ENCODE results near the gene TRERF1.

TRERF1 gene

DNA sequence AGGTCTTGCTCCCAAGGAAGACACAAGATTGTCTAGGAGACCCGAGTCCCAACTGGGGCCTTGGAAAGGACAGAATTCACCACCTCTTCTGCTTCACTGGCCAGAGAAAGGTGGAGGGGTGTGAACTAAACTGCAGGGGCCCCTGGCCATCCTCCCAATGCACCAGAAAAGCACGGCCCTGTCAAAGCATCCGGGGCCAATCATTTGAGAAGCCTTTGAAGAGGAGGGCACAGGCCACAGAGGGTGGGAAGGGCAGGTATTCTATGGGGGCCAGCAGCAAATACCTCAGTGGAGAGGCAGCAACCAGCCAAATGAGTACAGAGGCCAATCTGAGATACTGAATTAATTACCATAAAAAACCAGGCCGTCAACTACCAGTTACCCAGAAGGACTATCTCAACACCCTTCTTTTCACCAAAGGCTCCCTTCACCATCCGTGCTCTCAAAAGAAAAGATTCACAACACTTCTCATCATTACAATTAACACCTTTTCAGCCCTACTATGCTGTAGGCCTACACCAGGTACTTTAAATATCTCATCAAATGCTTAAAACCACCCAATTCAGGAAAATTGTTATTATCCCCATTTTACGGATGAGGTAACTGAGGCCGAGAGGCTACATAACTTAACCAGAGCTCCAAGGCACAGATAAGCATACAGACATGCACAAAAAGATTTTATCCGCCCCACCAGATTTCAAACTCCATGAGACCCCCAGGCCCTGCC, 50.7 kb downstream of the TRERF1 start:
- DNase-seq (ENCODE audit: insufficient read length, low spot score): no peak
- no peak for FAIRE-seq

DNA sequence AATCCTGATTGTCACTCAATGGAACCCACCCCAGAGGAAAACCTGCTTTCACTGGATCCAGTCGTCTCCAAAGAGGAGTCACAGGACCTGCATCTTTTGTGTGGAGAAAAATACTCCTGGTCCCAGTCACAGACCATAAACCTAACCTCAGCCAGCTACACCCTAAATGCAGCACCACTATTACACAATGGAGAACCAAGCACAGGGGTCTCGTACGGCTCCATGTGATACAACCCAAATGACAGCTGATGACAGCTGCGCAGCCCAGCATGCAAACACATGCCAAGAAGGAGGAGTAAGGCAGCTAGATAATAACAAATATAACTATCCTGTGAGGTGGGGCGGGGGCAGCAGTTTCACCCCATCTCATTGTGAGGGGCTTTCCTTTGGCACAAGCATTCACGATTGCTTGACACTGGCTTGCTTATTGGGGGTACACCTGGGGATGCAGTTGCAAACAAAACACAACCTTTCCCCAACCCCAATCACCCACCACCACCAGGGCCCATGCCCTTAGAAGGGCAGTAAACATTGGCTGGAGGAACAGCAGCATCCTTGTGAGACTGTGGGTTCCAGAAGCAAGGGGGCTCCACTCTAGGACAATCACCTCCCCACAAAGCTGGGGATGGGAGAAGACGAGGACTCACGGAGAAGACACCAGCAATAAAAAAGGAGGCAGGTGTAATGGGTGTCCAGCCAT, 51.5 kb downstream of the TRERF1 start:
- no peak for FAIRE-seq

DNA sequence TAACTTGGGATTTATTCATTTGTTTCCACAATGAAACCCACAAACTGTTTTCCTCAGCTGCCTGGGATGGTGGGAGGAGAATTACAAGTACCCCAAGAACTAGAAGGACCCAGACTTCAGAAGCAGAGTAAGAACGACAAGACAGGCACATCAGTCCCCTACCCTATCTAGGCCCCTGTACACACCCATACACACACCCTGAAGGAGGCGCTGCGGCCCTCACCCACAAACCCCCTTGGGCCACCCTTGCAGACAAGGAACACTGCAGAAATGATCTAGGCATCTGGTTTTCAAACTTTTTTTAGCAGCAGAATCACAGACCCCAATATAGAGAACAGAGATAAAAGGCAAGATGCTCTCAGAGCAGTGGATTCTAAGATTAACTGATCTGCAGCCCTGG, 55.0 kb downstream of the TRERF1 start:
- no peak for DNase-seq (ENCODE audit: insufficient read length, low spot score)
- FAIRE-seq: no peak

More for the DNA sequence above, 51.5 kb downstream of the TRERF1 start:
- no peak for DNase-seq (ENCODE audit: insufficient read length, low spot score)

DNA sequence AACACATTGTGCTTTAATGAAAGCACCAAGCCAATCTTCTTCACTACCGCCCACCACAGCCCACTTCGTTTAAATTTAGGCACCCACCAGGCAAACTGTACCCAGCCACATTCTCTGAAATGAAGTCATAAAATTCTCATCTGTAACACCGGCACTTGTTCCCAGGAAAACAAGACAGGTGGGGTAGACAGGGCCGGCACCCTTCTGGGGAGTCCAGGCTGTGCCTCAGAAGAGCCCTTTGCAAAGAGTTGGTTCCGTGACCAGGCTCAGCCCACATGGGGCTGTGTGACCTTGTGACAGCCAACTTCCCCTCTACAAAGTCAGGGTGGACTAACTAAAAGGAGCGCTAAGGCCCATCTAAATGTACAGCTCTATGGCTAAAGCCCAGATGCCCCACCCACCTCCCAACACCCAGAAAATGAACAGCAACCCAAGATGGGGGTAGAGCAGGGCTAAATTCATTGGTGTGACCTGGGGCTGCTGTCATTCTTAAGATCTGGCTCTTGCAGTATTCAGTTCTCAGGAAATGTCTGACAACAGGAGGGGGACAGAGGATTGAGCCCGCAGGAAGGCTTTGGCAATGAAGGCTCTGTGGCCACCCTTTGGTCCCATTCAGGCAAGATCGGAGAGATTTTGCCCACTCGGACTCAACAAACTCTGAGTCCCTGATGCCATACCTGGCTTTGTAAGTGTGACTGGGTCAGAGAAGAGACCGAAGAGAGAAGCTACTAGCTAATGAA, 56.7 kb downstream of the TRERF1 start:
- no peak for FAIRE-seq
- no peak for DNase-seq (ENCODE audit: insufficient read length, low spot score)

GRCh38 chr6:42394151-42394550, 57.6 kb downstream of the TRERF1 start:
- FAIRE-seq: no peak

GRCh38 chr6:42393339-42393738, 58.4 kb downstream of the TRERF1 start:
- FAIRE-seq: no peak
- DNase-seq (ENCODE audit: insufficient read length, low spot score): no peak

More at GRCh38 chr6:42394151-42394550, 57.6 kb downstream of the TRERF1 start:
- no peak for DNase-seq (ENCODE audit: insufficient read length, low spot score)

- FAIRE-seq (no peak), DNase-seq (ENCODE audit: insufficient read length, low spot score) (no peak)
These were observed 58.9 kb downstream of the TRERF1 start for GRCh38 chr6:42392833-42393232.

DNA sequence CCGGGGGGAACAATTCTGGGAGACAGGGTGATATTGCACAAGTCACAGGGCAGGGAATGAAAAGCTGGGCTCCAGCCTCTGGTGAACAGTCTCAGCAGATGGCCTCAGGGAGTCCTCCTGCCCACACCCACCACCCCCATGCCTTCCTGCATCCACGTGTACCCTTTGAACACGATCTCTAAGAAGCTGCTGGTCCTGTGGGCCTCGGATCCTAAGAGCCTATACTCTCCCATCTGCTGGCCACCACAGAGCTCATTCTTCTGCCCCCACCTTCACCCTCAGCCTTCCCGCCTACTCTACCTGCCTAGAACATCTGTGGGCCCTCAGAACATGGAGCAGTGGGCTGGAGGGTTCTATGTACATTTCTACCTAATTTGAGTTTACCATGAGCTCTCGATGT, 60.3 kb downstream of the TRERF1 start:
- FAIRE-seq (no peak), DNase-seq (ENCODE audit: insufficient read length, low spot score) (no peak)

- FAIRE-seq (peak; percentile 51), DNase-seq (ENCODE audit: insufficient read length, low spot score) (no peak)
These were observed 61.3 kb downstream of the TRERF1 start for GRCh38 chr6:42390228-42390934.

GRCh38 chr6:42389736-42390135, 62.0 kb downstream of the TRERF1 start:
- DNase-seq (ENCODE audit: insufficient read length, low spot score) (no peak), FAIRE-seq (no peak)

DNA sequence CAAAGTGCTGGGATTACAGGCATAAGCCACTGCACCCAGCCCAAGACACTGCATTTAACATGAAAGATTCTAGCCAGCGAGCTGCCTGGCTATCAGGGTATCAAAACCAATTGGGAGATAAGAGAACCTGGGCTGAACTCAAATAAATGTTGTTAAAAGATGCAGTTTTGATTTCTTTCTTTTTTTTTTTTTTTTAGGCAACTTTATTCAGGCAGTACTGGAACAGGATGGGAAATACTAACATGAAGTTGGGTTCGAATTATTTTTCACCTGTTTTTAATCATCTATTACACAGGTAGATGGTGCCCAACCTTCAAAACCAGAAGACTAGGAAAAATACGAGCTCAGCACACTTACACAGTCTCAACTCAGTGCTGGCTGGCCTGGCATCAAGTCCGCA, 63.7 kb downstream of the TRERF1 start:
- FAIRE-seq (no peak), DNase-seq (ENCODE audit: insufficient read length, low spot score) (no peak)

GRCh38 chr6:42387336-42387735, 64.4 kb downstream of the TRERF1 start:
- DNase-seq (ENCODE audit: insufficient read length, low spot score) (no peak), FAIRE-seq (no peak)

DNA sequence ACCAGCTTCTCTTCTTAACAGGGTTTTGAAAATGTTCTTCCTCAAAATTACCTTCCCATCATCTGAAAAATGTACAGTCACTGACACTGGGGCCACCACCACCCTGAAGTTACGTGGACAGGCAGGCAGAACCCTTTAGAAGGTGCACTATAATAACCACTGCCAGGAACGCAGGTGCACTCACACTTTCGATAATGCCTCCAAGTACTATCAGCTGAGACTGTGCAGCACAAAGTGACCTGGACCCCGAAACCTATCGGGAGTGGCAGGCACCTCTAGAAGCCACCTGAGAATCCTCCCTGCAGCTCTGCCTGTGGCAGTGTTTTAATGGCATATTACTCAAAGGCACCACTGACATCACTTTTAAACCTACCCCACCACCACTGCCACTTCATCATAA, 66.4 kb downstream of the TRERF1 start:
- DNase-seq (ENCODE audit: insufficient read length, low spot score) (no peak), FAIRE-seq (no peak)

GRCh38 chr6:42383421-42384205, 68.1 kb downstream of the TRERF1 start:
- DNase-seq (ENCODE audit: insufficient read length, low spot score) (no peak), FAIRE-seq (no peak)

GRCh38 chr6:42381850-42382249, 69.9 kb downstream of the TRERF1 start:
- DNase-seq (ENCODE audit: insufficient read length, low spot score): no peak
- no peak for FAIRE-seq

- DNase-seq (ENCODE audit: insufficient read length, low spot score) (no peak), FAIRE-seq (no peak)
These were observed 71.3 kb downstream of the TRERF1 start for GRCh38 chr6:42380228-42380979.

DNA sequence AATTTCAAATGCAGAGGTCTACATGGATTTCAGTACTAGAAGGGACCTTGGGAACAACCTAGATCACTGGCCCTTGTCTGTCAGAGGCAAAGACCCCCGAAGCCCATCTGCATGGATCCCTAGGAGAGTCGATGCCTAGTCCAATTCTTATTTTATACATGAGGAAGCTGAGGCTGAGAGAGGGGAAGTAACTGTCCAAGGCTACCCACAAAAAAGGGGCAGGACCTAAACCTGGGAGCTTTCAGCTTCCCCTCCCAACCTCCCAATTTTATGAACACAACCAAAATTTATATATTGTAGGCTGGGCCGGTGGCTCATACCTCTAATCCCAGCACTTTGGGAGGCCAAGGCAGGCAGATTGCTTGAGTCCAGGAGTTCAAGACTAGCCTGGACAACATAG, 73.2 kb downstream of the TRERF1 start:
- FAIRE-seq (peak; percentile 14), DNase-seq (ENCODE audit: insufficient read length, low spot score) (no peak)

GRCh38 chr6:42378125-42378524, 73.6 kb downstream of the TRERF1 start:
- DNase-seq (ENCODE audit: insufficient read length, low spot score) (no peak), FAIRE-seq (no peak)

DNA sequence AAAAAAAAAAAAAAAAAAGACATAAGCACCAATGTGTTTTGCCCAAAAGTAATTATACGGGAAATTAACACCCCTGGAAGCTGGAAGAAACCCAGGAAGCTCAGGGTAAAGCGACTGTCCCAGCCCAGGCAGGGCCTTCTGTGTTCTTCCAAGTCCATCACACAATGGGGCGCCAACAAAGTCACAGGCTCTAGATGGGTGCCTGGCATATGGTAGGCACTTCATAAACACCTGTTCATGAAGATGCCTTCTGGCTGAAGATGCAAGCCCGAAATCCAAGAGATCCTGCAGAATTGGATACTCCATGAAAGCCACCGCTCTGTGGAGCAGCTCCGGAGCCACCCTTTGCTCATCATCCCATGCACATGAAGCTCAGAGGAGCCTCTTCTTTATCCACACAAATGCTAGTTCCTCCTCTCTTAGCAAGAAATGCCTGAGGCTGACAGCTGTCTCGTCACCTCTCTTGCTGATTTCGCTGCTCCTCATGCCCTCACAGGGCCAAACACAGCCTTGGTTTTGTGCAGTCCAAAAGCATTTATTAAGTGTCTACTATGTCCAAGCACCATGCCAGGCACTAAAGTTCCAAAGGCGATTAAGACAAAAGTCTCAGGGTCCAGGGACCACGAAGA, 76.6 kb downstream of the TRERF1 start:
- DNase-seq (ENCODE audit: insufficient read length, low spot score) (no peak), FAIRE-seq (peak; percentile 14)
